Loucy (cell line): ENCODE results near the gene TTC16.

ENCODE experiments used
- H2AFZ ChIP-seq: fragments of 200-600 bp; sonication (generic); 2 replicates; pipeline ENCODE4 v1.6.0; 2016; ENCODE audit warnings: antibody characterized with exemption, mild to moderate bottlenecking, low read length, moderate library complexity
- H3F3A ChIP-seq: fragments of 200-600 bp; 2 replicates; pipeline ENCODE4 v1.6.0; 2016; ENCODE audit warnings: antibody characterized with exemption, low read depth, mild to moderate bottlenecking
- H3K27me3 ChIP-seq: fragments of 200-600 bp; sonication (generic); 2 replicates; pipeline ENCODE4 v1.6.1; 2014; ENCODE audit warnings: low read length, mild to moderate bottlenecking; ENCODE audit not compliant: insufficient read depth, poor library complexity, severe bottlenecking
- H3K36me3 ChIP-seq: fragments of 200-600 bp; sonication (generic); 2 replicates; pipeline ENCODE4 v1.6.1; 2016; ENCODE audit warnings: low read length; ENCODE audit not compliant: insufficient read depth
- H3K4me1 ChIP-seq: fragments of 200-600 bp; sonication (generic); 2 replicates; pipeline ENCODE4 v1.5.1; 2014; ENCODE audit warnings: low read length, mild to moderate bottlenecking; ENCODE audit not compliant: insufficient read depth, poor library complexity, severe bottlenecking
- H3K4me2 ChIP-seq: fragments of 200-600 bp; sonication (generic); 2 replicates; pipeline ENCODE4 v1.6.0; 2014; ENCODE audit warnings: antibody characterized with exemption, low read length, low read depth, mild to moderate bottlenecking; ENCODE audit not compliant: poor library complexity, severe bottlenecking
- H3K4me3 ChIP-seq: fragments of 200-600 bp; sonication (generic); 2 replicates; pipeline ENCODE4 v1.5.1; 2014; ENCODE audit warnings: low read length, mild to moderate bottlenecking, mixed read lengths; ENCODE audit not compliant: poor library complexity, severe bottlenecking
- H3K79me2 ChIP-seq: fragments of 200-600 bp; sonication (generic); 2 replicates; pipeline ENCODE4 v1.6.1; 2014; ENCODE audit warnings: low read length; ENCODE audit not compliant: insufficient read depth
- H3K9ac ChIP-seq: fragments of 200-600 bp; sonication (generic); 2 replicates; pipeline ENCODE4 v1.6.0; 2014; ENCODE audit warnings: mild to moderate bottlenecking, low read depth, low read length, moderate library complexity; ENCODE audit not compliant: poor library complexity, severe bottlenecking
- H3K9me2 ChIP-seq: fragments of 200-600 bp; sonication (generic); replicated peaks from 2 replicates; pipeline ENCODE4 v1.6.1; 2016; ENCODE audit warnings: low read depth, low read length, mixed read lengths
- H3K9me3 ChIP-seq: fragments of 200-600 bp; sonication (generic); 2 replicates; pipeline ENCODE4 v1.6.1; 2014; ENCODE audit warnings: mild to moderate bottlenecking, antibody characterized with exemption, low read length, low read depth; ENCODE audit not compliant: insufficient read depth
- H4K20me1 ChIP-seq: fragments of 200-600 bp; sonication (generic); 2 replicates; pipeline ENCODE4 v1.6.0; 2014; ENCODE audit warnings: antibody characterized with exemption, low read length, mild to moderate bottlenecking; ENCODE audit not compliant: insufficient read depth, poor library complexity, severe bottlenecking
- EZH2phosphoT487 ChIP-seq: fragments of 200-600 bp; IDR thresholded peaks from 2 replicates; pipeline ENCODE4 v1.6.1; 2018; ENCODE audit warnings: antibody characterized with exemption, mild to moderate bottlenecking, moderate library complexity, borderline replicate concordance
- TF ChIP-seq, protein P1 (sequence below): fragments of 200-600 bp; sonication (generic); conservative IDR thresholded peaks from 2 replicates; pipeline ENCODE4 v1.5.1; 2014; ENCODE audit warnings: mild to moderate bottlenecking, antibody characterized with exemption, low read length

Gene TTC16

DNA sequence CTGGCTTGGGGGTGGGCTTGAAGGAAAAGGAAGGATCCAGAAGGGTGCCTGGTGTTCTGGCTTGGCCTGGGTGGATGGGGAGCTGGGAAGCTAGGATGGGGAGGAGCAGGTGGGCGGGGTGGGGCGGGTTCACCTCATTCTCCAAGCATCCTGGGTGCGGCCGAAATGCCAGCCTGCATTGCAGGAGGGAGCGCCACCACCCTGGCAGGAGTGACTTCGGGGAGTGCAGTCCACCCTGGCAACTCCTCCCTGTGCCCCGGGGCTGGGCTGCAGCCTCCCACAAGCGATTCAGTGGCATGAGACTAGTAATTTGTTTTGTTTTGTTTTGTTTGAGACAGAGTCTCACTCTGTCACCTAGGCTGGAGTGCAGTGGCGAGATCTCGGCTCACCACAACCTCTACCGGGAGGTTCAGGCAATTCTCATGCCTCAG is 5.5 kb downstream of the TTC16 start:
- H3K9me3 ChIP-seq: no peaks in the 10 kb centered on the region
- peaks cover 15% of the 10 kb centered on the region for H3K4me1 ChIP-seq
- H3K4me3 ChIP-seq: no peak overlapping the region
- H2AFZ ChIP-seq: no peak overlapping the region
- no peaks in the 10 kb centered on the region for H4K20me1 ChIP-seq
- H3K27me3 ChIP-seq: no peaks in the 10 kb centered on the region
- no peaks in the 10 kb centered on the region for H3K36me3 ChIP-seq
- H3K4me2 ChIP-seq: no peak overlapping the region
- no peak overlapping the region for H3K9ac ChIP-seq
- no peaks in the 10 kb centered on the region for H3K9me2 ChIP-seq
- H3F3A ChIP-seq: no peaks in the 10 kb centered on the region
- H3K79me2 ChIP-seq: no peaks in the 10 kb centered on the region
- TF ChIP-seq, protein P1, sequence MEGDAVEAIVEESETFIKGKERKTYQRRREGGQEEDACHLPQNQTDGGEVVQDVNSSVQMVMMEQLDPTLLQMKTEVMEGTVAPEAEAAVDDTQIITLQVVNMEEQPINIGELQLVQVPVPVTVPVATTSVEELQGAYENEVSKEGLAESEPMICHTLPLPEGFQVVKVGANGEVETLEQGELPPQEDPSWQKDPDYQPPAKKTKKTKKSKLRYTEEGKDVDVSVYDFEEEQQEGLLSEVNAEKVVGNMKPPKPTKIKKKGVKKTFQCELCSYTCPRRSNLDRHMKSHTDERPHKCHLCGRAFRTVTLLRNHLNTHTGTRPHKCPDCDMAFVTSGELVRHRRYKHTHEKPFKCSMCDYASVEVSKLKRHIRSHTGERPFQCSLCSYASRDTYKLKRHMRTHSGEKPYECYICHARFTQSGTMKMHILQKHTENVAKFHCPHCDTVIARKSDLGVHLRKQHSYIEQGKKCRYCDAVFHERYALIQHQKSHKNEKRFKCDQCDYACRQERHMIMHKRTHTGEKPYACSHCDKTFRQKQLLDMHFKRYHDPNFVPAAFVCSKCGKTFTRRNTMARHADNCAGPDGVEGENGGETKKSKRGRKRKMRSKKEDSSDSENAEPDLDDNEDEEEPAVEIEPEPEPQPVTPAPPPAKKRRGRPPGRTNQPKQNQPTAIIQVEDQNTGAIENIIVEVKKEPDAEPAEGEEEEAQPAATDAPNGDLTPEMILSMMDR: no peak
- no peak for TF ChIP-seq EZH2phosphoT487

DNA sequence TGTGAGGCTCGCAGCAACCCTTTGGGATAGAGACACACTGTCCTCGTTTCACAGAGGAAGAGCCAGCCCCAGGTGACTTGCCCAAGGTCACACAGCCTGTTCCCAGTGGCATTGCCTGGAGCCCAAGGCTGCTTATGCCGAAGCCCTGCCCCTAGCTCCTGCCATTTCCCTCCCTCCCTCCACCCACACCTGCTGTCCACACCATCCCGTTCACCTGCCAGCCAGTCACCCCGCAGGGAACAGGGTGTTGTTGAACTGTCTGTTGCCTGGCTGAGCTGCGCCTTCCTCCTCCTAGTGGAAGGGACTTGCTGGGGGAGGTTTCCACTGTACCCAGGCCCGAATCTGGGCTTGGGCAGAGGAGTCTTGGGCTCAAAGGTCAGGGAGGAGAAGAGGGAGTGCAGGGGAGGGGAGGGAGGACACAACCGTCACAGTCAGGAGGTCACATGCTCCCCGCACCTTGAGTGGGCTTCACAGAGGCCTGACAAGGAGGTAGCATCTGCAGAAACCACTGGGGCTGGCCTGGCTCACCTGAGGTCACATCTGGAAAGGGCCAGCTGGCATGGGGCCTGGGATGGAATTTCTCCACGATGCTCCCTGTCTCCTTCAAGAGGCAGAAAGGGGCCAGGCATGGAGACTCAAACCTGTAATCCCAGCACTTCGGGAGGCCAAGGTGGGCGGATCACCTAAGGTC is 6.3 kb downstream of the TTC16 start:
- no peaks in the 10 kb centered on the region for H3K9me3 ChIP-seq
- H3K36me3 ChIP-seq: no peaks in the 10 kb centered on the region
- no peak overlapping the region for H2AFZ ChIP-seq
- no peak overlapping the region for H3K4me2 ChIP-seq
- H4K20me1 ChIP-seq: no peaks in the 10 kb centered on the region
- H3K4me1 ChIP-seq: peaks cover 15% of the 10 kb centered on the region
- H3F3A ChIP-seq: no peaks in the 10 kb centered on the region
- H3K4me3 ChIP-seq: no peak overlapping the region
- no peak for TF ChIP-seq EZH2phosphoT487
- TF ChIP-seq, protein P1: no peak
- H3K27me3 ChIP-seq: no peaks in the 10 kb centered on the region
- no peak overlapping the region for H3K9ac ChIP-seq
- no peaks in the 10 kb centered on the region for H3K9me2 ChIP-seq
- H3K79me2 ChIP-seq: no peaks in the 10 kb centered on the region

DNA sequence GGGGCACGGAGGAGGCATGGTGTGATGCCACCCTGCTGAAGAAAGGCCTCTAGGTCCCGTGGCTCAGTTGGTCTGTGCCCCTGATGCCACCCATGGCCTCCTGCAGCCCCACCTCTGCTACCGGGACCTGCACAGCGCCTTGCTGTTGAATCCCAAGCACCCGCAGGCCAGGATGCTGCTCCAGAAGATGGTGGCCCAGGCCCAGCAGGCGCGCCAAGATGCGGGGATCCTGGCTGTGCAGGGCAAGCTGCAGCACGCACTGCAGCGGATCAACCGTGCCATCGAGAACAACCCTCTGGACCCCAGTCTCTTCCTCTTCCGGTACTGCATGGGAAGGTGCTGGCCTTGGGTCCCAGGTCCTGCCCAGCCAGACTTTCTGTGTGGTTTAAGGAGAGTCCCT is 7.1 kb downstream of the TTC16 start:
- Histone ChIP-seq H3K9me3 (no peaks in the 10 kb centered on the region), H2AFZ (no peak overlapping the region), H4K20me1 (no peaks in the 10 kb centered on the region), H3K27me3 (no peaks in the 10 kb centered on the region), H3K79me2 (no peaks in the 10 kb centered on the region), H3K9ac (no peak overlapping the region), H3K4me2 (no peak overlapping the region), H3K9me2 (no peaks in the 10 kb centered on the region), H3F3A (no peaks in the 10 kb centered on the region), H3K36me3 (no peaks in the 10 kb centered on the region), H3K4me3 (no peak overlapping the region), H3K4me1 (peaks cover 15% of the 10 kb centered on the region)
- TF ChIP-seq EZH2phosphoT487: no peak
- TF ChIP-seq, protein P1: no peak
